Measurements from ENCODE around the gene NBEA.
A peak's percentile ranks its signal among the peaks of the same experiment; 100 is the strongest.
"Not testable (repeated sequence)": the region's sequence is repeated elsewhere in the genome, so short reads cannot be mapped to it uniquely, and the experiment has no call there.

NBEA gene

DNA sequence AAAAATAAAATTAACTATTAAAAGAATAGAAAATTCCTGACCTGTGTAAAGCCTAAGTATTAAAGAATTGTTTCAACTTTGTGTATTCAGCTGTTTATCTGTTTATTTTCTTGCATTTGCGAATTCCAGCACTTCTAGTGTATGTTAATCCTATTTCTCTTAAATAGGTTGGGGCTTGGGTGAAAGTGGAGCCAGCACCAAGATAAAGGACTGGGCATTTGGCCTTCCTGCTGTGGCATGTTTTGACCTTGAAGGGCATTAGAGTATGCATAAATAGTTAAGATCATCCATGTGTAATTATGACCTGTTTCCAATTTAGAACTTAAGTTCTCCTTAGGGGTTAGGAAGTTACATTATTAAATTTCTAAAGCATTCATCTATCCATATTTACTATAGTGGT, 151.3 kb downstream of the NBEA start:
- DNase-seq: no peak

DNA sequence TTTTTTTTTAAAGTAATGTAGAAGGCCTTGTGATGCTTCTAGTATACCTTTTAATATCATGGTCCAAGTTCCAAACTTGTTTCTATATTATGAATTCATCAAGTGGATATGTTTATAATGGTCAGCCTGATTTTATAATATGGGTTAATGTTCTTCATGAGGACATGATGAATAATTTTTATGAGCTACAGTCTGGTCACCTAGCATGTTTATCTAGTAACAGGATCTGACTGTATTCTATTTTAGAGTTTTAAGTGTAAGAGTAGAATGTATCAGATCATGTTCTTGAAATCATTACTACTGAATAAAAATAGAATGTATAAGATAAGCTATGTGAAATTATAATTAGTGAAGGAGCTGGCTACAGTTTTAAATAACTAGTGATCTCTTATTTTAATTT, 164.7 kb downstream of the NBEA start:
- not testable (repeated sequence) for DNase-seq

DNA sequence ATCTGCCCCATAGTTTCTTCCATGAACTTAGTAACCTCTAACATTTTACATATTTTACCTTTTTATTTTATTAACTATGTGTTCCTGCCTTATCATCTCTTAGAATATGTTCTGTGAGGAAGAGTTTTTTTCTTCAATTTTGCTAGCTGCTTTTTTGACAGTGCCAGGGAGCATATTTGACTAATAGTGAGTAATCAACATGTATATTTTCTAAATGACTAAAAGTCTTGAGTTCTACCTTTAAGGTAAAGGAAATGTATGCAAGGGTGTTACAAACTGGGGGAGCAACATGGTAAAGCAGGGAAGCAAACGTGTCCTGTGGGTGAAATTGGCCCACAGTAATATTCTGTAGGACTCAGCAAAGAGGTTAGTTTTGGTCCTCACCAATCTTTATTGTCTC, 165.5 kb downstream of the NBEA start:
- DNase-seq: no peak

DNA sequence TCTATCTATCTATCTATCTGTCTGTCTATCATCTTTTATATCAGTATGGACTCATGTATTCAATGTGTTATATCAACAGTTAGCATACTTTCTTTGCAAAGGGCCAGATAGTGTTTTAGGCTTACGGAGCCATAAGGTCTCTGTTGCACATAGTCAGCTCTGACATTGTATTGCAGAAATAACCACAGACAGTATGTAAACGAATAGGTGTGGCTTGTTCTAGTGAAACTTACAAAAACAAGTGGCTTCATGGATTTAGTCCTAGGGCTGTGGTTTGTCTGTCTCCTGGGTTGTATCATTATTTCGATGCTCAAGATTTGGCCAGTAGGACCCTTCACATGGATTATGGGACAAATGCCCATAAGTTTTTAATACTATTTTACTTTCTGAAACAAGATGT, 171.5 kb downstream of the NBEA start:
- not testable (repeated sequence) for DNase-seq

DNA sequence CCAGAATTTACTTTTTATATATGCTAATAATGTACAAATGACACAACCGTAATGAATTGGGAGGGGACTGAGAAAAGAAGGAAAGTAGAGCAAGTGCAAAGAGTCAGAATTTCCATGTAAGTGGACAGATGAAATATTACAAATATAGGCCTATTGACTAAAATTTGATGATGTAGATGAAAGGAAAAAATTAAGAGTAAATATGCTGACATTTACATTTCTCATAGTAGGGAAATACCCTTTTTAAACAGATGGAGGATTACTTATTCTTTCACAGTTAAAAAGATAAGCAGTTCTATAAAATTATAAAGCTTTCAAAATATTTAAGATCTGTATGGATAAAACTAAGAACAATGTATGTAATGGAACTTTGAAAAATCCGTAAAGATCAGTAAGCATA, 185.4 kb downstream of the NBEA start:
- DNase-seq: no peak

DNA sequence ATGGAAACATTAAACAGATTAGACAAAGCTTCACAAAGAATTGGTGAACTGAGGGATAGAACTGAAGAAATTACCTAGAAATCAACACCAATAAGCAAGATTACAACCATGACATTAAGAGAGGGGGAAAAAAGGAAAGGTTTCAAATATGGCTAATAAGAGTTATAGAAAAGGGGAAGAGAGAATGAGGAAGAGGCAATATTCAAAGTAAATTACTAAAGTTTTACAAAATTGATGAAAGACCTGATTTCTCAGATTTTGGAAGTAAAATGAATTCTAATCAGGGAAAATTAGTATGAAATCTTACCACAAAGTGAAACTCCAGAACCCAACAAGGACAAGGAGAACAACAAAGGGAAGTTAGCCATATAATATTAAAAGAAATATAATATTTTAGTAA, 187.4 kb downstream of the NBEA start:
- no peak for DNase-seq

DNA sequence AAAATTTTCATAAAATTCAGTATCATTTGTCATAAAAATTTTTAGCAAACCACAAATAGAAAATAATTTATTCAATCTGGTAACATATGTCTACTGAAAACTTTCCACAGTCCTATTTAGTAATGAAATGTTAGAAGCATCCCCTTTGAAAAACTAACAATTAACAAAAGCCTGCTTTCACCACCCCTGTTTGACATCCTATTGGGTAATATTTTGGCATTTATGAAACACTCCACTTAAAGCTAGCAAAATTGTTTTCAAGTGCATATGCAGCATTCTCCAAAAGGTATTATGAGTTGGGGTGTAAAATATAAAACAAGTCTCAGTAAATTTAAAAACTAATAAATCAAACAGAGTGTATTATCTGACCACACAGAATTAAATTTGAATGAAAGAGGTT, 189.4 kb downstream of the NBEA start:
- DNase-seq: no peak

DNA sequence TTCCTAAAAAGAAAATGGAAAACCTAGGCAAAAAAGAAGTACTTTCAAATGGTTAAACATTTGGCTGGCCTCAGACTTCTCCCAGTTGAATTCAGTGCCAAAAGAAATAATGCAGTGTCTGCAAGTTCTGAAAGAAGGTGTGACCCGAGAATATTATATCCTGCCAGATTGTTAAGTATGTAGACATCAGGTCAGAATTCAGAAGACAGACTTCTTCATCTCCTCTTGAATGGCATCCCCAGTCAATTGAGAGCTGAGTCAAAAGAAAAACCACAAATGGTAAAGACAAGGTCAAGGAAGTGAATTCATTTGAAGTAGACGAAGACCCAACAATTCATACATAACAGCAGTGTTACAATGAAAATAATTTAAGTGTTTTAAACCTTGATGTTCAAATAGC, 194.5 kb downstream of the NBEA start:
- no peak for DNase-seq

DNA sequence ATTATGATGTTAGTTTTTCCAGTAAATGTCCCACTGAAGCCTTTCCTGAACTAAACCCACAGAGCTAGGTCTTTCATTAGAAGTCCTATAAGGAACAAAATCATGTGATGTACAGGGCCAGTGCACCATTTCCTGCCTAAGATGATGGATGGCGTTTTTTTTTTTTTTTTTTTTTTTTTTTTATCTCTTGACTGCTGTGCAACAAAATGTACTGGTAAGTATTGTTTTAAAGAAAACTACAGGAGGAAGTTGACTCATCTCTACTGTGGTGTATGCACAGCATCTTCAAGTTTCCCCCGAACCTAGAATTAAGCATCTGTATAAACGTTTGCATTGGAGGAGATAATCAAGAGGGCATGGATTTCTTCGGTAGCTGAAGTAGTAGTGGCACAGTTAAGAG, 197.5 kb downstream of the NBEA start:
- no peak for DNase-seq

DNA sequence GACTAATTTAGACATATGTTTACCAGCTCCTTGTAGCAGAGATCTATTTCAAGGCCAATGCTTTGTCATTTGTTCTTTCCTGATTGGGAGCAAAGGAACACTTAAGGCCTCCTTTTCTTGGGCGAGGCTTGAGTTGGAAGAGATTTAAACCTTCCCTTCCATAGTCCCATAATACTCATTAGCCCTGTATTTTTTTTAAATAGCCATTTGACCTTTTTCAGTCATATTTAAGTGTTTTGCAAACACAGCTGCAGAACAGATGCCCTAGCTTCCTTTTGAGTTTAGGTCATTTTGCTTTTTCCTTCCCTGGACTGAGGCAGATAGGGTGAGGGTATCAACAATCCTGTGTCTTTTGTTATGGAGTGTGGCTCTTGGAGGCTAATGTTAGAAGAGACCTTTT, 198.3 kb downstream of the NBEA start:
- DNase-seq: no peak

DNA sequence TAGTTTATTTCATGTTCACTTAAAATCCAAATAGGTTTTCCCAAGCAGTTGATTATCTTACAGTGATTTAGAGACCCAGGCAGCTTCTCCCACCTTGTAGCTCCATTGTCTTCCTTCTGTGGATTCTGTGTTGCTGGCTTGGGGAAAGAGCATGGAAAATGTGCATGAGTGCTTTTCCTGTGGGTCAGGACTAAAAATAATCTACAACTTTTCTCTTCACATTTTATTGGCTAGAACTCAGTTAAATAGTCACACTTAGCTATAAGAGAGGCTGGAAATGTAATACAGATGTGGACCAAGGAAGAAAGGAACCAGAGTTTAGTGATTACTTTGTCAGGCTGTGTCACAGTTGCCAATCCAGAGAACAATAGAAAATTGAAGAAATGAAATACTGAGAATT, 198.8 kb downstream of the NBEA start:
- no peak for DNase-seq

DNA sequence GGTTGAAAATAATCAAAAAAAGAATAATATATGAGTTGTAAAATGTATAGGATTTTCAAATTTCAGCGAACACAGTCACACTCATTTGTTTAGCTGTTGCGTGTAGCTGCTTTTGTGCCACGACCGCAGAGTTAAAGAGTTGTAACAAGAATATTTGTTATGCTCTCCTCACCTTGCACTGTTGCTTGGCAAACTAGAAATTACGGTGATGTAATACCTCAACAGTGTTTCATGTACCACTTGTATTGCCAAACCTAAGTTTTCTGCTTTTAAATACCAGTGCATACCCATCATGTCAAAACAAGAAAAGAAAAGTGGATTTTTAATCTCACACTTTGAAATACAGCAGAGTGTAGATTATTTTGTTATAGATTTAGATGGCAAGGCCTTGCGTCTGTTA, 201.1 kb downstream of the NBEA start:
- no peak for DNase-seq

DNA sequence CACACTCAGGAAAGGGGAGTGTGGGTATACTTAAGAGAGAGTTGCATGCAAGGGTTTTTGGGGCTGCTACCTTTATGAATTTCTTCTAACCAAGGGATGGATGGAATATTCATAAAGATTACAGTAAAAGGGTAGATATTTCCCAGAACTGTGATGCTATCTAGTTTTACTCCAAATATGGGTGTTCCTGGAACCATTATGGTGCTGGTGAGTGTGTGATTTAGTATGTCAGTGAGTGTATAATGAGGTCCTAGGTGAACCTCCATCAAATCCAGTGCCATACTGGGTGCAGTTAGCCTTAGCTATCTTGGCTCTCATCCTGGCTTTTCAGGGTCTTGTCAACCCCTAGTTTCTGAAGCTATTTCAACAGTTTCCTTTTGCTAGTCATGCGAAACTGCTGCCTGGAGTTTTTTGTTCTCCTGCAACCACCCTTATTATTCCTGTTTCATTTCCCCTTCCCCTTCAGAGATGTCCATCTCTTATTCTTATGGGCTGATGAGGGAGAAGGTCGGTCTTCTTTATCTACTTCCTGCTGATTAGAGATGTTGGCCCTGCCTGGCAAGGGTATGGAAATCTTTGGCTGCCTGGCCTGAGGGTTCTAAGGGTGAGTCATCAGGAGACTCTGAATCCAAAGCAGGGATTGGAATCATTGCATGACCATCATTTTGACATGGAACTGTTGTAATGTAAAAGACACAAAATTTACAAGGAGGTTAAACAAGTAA, 202.3 kb downstream of the NBEA start:
- DNase-seq: no peak

DNA sequence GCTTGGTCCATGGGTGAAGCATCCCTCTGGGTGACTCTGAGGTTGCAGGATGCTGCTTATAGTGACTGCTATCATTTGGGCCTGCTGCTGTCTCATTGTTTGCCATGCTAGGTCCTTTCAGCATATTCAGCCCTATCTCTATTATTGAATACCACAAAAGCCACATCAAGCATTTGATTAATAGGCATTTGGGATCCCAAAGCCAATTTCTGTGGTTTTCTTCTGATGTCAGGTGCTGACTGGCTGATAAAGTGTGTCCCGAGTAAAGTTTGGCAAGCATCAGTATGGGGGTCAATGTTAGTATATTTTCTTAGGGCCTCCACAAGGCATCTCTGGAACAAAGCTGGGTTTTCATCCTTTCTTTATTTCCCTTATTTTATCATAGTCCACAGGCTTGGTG, 204.6 kb downstream of the NBEA start:
- no peak for DNase-seq

DNA sequence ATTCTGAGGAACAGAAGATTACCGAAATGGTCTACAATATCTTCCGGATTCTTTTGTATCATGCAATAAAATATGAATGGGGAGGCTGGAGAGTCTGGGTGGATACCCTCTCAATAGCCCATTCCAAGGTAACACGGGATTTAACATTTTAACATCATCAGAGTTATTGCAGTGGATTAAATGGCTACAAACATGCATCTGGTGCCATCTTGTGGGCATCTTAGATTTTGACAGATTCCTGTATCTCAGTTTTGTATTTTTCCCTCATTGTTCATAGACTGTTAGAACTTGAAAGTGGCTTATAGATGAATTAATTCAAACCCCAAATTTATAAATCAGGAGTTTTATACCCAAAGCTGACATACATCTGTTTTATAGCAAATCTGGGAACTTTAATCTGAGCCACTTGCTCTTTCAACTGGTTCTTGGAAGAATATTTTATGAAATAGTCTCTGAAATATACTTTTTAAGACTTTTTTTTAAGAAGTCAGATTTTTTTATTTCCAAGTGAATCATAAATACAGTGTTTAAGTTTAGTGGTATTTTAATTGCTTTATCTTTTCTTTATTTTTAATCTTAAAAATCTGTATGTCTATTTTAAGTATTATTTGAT, 215.2 kb downstream of the NBEA start:
- peak; percentile 0 for DNase-seq

DNA sequence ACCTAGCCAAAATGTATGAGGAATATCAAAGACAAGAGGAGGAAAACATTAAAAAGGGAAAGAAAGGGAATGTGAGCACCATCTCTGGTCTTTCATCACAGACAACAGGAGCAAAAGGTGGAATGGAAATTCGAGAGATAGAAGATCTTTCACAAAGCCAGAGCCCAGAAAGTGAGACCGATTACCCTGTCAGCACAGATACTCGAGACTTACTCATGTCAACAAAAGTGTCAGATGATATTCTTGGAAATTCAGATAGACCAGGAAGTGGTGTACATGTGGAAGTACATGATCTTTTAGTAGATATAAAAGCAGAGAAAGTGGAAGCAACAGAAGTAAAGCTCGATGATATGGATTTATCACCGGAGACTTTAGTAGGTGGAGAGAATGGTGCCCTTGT, 217.0 kb downstream of the NBEA start:
- DNase-seq: no peak

DNA sequence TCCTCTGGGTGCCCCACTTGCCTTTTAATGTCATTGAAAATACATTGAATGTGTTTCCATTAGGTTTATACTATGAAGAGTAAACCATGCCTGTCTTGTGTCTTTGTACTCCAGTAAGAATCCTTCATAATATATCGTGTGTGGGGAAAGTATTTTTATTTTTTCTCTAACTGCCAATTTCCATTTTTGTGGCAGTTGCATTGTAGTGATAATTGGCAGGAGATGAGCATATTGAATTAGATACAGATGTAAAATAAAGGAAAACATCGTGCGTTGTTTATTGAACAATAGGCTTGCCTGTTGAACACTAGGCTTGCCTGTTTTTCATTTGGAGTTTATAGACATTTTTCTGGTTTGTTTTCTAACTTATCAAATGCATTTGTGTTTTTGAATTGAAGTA, 218.8 kb downstream of the NBEA start:
- DNase-seq: no peak

DNA sequence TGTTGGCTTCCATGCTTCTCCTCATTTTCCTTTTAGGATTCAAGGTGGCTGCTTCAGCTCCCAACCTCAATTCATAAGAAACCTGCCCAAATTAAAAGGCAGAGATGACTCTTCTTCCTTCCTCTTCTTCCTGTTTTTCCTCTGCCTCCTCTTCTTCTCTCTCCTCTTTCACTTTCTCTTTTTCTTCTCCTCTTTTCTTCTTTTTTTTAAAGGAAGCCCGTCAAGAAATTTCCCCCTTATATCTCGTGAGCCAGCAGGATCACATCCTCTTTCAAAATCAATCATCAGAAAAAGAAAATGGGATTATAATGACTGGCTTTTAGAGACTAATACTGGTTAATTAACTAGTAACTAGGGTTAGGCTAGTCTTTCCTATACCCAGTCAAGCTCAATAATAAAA, 220.3 kb downstream of the NBEA start:
- no peak for DNase-seq

DNA sequence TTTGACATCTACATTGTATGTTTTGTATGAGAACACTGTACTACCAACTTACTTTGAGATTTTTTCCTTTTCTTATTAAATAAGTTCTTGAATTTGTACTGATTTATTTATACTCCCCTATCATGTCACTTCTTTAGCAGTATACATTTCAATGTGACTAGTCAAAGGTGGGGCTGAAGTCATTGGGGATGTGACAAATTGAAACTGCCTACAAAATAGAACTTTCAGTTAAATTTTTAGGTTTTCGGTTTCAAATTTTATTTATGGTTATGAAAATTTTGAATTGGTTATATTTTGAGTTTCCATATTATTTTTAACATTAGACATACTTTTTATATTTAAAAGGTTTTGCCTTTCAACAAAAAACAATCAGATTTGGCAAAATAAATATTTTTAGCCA, 221.6 kb downstream of the NBEA start:
- DNase-seq: no peak

DNA sequence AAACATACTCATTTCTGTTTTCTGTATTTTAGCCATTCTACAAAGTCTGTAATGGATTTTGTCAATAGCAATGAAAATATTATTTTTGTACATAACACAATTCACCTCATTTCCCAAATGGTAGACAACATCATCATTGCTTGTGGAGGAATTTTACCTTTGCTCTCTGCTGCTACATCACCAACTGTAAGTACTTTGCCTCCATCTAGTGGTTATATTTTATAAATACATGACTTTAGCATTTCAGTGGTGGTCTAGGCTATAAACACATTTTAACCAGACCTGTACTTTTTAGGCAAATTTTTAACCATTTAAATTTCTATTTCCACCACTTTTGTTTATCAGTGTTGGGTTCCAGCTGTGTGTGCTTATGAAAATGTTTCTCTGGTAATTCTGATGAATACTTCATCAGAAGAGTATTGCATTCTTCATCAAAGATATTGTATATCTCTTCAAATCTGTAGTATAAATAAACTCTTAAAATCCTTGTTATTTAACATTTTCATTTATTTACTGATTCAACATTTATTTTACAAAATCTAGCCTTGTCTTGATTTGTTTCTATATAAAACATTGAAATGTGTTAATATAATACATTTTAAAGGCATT, 222.4 kb downstream of the NBEA start:
- DNase-seq: no peak

DNA sequence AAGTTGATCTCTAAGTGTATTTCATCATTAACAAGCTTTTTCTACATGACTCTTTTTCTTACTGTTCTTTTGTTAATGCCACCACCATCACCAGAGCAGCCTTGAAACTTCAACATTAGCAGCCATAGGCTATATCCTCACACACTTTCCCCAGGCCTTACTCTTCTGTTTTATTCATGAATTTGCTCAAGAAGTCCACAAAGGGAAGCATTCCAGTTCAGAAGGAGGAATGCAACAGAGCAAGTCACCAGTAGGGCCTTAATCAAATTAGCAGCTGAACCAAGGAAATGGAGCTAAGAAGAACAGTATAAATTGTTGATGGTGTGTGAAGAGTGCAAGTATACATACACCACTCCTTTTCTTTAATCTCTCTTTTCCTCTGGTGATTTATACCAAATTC, 223.1 kb downstream of the NBEA start:
- DNase-seq: no peak

DNA sequence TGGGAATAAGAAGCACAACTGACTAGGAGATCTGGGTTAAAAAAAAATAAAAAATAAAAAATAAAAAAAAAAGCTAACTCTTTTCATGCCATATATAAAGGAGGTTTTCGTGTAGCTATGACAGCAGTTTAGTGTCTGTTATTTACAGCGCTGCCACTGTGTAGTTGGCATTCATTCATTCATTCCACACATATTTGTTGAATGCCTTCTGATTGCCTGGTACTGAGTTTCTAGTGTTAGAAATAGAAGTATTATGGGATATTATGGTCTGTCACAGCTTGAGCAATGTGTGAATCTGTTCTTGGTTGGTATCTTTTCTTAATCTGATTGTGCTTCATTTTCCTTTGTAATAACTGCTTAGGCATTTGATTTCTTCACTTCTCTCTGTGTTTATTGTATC, 237.4 kb downstream of the NBEA start:
- DNase-seq: no peak

DNA sequence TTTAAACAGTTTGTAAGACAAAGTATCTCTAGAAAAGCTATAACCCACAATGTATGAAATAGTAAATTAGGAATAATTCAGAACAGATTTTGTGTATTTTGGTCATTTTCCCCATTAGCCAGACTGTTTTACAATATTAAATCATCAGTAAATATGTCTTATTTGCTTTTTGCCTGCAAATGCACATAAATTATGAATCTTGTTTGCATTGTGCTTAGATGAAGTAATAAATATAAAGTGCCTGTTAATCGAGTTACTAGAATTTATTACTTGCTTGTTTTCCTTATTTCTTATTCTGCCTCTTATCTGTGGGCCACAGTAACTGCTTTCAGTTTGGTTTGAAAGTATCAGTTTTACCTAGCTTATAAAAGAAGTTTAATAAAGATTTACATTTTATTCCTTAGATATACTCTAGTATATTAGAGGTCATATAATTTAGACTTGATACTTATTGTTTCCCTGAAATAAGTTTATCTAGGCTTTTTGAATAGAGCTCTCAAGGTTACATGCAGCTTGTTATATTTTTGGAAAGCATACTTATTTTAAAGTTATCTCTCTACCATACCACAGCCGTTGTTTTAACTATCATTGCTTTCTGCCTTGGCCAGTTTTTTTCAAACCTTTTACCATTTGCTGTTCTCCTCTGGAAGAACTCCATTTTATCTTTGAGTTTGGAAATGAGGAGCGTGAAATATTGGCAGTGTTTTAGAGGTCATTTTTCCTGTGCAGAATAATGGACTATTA, 238.0 kb downstream of the NBEA start:
- DNase-seq: no peak

DNA sequence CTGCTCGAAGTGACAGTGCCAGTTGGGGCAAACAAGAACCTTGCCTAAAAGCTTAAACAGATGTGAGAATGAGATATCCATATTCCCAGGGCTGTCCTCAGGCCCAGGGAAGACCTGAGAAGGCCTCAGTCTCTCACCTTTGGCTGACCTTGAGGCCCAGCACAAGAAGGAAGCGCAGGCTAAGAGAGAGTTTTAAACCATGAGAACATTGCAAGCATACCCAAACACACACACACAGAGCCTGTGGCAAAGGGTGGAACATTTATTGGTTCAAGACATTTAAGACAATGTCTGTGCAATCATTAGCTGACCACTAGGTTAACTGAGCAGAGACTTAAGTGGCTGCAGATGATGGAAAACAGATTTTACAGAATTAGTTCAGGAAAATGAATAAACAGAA, 248.2 kb downstream of the NBEA start:
- DNase-seq: no peak
